GM19025 (cell line): ENCODE data around the gene ELMO1.

Experiments used
- ATAC-seq: cut with Tn5 transposase; IDR thresholded peaks from one replicate; pipeline ENCODE4 v1.9.1; 2021; ENCODE audit warnings: mild to moderate bottlenecking, low read depth, moderate library complexity; ENCODE audit not compliant: unreplicated experiment

The ELMO1 gene

DNA sequence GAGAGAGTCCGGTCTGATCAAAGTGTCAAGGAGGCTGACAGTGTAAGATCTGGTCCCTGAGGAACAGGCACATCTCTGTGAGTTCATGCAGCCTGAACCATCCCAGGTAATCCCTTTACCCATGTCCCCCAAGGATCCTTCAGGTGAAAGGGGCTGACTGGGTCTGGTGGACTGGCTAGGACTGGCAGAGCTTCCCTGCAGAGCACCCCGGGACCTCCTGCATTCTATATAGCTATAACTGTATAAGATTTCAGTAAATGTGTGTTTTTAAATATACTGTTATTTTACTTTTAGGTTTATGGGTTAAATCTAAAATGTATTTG, 246.8 kb downstream of the ELMO1 start:
- ATAC-seq = no peak

DNA sequence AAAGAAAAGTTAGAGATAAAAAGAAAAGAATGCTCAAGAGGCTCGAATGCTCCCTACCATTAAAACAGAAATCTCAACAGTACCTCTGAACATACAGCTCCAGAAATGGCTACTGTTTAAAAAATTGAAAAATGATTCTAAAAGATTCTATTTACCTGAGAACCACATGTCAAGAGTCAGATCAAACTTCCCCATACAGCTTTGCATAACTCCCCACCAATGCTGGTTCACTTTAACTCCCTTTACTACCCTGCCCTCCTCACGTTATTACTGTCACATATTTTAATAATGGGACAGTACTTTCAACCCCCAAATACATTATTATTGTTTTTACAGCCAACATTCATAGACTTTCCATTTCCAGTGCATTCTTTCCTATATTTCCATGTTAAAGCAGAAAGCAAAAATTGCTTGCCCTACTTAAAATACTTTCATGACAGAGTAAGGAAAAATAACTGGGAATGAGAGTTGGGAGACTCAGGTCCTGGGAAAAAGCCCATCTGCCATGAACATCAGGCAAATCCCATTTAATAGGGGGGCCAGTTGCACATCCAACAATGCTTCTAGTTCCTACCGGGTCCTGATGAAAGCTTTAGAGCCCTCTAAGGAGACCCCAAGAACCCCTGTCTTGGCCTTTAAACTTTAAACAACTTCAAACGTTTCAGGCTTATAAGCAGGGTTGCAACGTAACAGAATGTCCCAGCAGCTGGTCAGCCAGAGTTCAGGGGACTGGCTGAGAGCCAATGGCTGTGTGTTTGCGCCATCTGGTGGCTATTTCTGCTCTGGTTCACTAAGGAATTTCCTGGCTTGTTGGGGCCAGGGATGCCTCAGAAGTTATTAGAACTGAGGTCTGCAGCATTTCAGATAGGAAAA, 247.4 kb downstream of the ELMO1 start:
- ATAC-seq = no peak

DNA sequence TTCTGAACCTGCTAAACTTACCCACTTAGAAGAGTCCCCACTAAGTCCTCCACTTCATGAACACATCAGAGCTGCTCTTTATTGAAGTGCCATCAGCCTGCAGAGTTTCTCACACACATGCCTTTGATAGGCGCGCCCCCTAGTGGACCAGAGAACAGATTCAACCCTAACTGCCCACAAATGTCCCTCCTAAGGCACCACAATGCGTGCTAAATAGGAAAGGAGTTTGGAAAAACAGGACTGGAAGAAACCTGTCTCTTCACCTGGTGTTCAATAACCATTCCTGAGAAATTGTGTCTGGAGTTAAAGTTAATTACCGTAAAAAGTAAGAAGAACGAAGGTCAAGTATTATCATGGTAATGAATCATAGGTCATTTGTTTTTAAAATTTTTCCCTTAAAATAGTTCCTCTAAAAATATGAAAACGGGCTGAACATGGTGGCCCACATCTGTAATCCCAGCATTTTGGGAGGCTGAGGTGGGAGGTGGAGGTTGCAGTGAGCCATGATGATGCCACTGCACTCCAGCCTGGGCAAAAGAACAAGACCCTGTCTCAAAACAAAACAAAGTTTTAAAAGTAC, 249.7 kb downstream of the ELMO1 start:
- ATAC-seq = no peak

DNA sequence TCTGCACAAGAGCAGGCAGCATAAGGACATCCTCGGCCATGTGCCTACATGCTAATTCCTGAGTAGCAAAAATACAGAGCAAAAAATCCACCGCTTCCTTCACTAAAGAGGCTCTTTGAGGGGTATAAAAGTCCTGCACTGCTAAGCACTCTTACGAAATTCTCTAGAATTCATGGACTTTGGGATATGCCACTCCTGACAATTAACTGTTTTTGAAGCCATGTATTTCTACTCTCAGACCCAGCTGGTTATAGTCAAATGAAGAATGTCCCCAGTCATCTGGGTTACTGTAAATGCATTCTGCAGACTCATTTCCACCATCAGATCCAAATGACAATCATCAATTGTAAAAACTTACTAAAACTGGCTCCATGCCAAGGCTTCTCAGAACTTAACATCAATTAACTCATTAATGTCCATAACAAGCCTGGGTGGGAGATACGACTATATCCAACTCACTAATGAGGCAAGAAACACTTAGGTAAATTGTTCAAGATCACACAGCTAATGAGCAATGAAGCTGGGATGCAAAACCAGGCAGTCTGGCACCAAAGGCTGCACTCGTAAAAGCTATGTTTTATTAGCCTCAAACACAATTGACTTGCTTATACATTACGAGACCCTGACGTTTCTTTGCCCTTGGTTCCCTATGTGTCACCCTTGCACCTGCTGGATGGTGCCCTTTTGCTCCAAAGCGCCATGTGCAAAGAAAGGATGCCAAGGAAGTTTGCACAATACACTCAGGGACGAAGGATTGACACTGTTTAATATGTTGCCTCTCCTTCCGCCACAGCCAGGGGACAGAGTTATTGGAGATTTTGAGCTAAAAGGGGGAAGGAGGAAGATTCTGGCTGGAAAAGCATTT, 250.4 kb downstream of the ELMO1 start:
- ATAC-seq = no peak

DNA sequence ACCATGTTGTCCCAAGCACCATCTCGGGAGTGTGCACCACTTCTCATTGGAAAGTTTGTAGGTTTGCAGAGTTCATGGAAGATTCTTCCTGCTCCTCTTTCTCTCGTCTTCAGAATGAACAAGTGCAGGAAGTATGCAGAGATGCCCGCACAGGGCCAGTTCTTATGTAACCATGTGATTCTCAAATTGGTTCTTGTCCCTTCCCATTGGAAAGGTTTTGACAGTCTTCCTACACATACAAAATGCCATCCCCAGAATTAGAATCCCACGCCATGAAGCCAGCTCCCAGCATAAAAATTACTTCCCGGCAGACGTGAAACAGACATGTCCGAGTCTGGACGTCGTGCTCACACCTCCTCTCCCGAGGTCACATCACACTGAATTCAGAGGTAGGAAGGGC, 251.6 kb downstream of the ELMO1 start:
- no peak for ATAC-seq

DNA sequence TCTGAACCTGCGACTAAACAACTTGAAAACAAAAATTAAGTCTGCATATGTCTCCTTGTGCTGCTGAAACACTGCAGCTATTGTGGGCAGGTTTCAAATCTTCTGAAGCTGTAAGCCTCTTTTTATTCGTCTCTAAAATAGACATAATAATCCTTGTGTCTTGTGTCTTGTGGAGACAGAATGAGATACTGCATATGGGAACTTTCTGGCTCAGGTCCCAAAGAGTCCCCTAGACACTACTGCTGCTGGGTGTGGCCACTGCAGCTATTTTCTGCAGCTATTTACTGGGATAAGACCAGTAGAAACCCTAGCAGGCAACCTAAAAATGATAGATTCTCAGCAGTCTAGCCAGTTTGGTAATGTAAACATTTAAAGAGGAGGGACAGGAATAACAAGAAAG, 252.0 kb downstream of the ELMO1 start:
- no peak for ATAC-seq

DNA sequence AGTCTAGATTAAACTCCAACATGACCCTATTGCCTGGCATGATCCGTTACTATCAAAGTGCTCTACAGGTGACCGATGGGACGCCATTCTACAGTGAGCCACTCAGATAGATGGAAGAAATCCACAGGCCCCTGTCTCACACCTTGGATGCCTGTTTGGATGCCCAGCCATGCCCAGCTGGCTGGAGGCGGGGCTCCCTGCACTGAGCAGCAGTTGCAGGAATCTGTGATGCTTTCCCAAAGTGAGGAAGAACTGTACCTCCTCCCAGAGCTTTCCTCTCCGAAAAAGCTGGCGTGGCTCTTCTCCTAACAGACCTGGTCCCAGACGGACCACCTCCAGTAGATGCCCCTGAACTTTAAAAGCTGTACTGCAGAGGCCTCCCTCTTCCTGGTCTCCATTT, 253.3 kb downstream of the ELMO1 start:
- ATAC-seq = no peak

DNA sequence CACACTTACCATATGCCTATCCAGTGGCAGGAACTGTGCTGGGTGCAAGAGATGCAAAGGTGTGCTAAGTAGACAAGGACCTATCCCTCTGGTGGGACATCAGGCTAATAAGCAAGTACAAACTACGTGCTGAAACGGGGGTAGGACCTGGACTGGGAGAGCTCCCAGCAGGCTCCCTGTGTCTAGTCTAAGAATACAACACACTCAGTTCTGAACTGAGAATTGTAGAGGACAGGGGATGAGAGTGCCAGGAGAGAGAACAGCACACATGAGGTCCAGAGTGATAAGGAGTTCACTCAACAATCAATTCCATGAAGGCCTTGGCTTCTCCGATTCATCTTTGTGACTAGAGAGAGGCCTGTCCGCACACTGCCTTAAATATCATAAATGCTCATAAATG, 253.7 kb downstream of the ELMO1 start:
- no peak for ATAC-seq

DNA sequence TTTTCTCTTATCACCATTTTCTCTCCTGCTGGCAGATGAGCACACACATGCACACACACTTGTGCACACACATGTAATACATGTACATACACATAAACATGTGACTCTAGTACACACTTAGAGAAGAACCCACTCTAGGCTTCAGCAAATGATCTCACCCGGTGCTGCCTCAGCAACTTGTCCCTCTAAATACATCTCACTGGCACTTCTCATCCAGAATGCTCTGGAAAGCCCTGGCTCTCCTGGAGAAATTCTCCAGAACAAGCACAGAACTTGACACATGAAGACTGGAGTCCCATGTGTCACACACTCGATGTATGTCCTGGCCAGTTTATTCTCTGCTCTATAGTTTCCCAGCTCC, 254.9 kb downstream of the ELMO1 start:
- ATAC-seq = no peak

DNA sequence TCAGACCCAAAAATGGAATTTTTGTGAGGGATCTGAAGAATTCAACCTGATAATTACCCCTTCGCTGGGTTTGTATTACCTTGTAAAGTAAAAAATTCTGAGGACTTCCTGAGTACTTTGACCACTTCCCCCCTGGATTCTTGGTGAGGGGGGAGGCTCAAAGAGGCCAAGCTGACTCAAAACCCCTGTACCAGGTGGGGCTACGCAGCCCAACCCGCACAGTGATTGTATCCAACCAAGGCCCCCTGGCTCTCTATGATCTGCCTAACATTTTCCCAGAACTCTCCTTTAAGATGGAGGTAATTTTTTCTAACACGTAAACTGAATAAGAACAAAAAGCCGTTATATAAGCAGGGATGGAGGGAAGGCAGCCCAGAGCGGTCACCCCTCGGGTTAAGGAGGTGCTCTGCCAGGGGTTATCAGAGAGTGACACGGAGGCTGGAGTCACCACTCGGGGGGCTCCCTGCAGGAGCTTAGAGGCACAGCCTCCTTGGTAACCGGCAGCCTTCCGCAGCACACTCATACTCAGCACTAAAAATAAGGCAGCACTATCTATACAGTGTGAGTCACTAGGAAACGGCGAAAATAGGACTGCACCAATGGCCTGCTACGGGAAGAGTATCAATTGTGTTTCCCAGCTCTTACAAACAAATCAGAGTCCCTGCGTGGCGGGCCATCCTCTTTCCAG, 255.4 kb downstream of the ELMO1 start:
- no peak for ATAC-seq

DNA sequence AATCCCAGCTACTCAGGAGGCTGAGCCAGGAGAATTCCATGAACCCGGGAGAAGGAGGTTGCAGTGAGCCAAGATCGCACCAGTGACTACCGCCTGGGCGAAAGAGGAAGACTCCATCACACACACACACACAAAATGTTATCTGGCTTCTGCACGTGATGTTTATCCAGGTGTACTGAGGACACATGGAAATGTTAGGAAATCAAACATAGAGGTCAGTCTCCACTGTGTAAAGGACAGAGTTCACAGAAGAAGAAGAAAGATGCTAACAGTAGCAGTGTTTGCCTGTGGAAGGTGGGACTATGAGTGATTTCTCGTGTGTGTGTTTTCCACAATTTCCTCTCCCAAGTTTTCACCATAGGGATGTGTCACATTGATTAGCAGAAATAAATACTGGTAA, 256.9 kb downstream of the ELMO1 start:
- ATAC-seq = no peak

DNA sequence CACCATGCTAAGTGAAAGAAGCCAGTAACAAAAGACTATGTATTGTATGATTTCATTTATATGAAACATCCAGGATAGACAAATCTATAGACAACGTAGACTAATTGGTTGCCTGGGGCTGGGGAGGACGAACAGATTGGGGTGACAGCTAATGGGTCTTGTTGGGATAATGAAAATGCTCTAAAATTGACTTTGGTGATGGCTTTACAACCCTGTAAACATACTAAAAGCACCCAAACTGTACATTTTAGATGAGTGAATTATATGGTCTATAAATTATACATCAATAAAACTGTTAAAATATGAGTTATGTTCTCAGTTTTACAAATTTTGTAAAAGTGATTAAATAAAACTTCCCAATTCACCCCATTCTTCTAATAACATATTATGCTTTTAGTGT, 261.5 kb downstream of the ELMO1 start:
- ATAC-seq = no peak

DNA sequence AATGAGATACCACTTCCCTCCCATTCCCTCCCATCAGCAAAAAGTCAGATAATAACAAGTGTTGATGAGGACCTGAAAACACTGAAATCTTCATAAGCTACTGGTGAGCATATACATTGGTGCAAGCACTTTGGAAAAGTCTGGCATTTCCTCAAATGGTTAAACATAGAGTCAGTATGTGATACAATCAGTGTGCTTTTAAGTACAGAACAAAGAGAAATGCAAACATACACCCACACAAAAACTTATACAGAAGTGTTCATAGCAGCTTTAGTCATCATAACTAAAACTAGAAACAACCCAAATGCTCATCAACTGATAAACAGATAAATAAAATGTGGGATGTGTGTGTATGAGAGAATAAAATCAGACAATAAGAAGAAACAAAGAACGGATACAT, 261.9 kb downstream of the ELMO1 start:
- no peak for ATAC-seq

DNA sequence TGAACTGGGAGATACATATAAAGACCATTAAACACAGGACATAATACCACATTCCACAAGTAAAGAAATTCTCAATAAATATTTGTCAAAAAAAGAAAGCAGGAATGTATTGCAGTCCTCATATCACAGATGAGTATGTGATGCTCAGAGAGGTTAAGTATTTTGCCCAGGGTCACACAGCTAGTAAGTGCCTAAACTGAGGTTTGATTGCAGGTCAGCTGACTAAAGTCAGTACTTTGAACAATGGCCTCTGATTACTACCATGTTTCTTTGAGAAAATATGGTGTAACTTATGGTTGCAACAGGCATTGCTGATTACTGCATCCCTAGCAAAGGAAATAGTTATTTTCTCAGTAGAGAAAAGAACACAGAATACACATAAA, 267.1 kb downstream of the ELMO1 start:
- ATAC-seq = no peak

DNA sequence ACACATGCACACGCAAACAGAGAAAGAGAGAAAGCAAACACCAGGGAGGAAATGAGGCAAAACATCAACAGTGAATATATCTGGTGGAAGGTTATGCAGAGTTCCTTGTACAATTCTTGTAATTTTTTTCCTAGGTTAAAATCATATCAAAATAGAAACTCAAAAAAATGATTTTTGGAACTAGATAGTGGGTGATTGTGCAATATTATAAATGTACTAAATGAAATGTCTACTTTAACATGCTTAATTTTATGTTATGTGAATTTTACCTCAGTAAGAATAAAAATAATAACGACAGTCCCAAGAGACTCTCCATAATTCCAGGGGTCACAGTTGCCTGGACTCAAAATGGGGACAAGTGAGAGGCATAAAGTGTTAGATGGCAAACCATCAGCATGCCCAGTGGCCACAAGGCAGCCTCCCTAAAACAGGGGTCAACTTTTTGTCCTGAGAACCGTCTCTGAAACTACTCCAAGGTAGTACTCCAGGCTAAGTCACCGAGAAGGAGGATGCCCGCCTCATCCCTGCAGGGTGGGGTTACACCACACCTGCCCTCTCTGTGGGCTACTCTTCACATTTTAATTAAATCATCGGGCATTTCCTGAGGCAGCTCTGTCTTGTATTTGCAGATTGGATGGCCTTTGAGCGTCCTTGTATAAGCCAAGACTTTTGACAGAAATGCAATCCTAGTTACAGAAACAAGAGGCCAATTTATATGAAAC, 267.7 kb downstream of the ELMO1 start:
- no peak for ATAC-seq

DNA sequence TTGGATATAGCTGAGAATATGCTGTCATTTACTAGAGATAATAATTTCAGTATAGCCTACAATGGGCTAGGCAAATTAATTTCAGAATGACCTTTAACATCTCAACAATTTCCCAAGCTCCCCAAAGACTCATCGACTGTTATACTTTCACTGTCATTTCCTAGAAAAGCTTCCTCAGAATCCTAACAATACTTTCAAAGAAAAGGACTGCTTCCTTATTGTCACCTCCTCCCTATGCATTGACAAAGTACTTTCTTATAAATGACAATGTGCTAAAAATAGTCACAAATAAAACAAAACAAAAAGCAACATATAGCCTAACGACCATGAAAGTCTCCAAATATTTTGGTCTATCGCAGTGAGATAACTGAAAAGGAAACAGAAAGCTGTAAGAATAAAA, 272.6 kb downstream of the ELMO1 start:
- no peak for ATAC-seq

DNA sequence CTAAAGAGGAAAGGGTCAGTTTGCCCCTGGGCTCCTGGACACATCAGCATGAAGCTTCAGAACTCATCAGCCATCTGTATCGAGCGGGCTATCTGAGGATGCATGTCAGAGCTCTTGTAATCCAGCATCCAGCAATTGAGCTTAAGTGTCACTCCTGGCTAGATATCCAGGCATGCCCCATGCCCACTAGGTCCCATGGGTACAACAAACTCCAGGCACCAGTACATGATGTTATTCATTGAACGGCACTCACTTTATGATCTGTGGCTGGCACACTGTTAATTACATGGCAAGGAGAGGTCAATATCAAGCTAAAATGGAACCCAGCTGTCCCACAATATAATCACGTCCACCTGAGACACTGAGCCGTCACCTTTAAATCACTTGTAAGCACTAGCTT, 274.2 kb downstream of the ELMO1 start:
- no peak for ATAC-seq

DNA sequence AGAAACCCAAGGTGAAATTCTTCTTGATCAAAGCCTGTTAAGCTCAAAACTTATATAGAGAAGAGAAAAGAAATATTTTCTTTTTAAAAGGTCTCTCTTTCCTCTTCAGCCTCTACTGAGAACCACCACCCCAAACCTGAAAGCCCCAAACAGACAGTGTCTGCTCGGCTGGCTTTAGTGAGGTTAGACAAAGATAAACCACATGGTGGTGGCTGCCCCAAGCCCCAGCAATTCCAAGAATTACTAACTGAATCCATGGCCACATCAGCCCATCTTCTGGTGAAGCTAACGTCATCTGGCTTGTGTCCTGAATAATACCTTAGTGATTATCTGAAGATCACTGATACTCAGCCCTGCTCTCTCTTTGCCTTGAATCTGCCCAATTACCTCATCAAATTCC, 275.0 kb downstream of the ELMO1 start:
- no peak for ATAC-seq

DNA sequence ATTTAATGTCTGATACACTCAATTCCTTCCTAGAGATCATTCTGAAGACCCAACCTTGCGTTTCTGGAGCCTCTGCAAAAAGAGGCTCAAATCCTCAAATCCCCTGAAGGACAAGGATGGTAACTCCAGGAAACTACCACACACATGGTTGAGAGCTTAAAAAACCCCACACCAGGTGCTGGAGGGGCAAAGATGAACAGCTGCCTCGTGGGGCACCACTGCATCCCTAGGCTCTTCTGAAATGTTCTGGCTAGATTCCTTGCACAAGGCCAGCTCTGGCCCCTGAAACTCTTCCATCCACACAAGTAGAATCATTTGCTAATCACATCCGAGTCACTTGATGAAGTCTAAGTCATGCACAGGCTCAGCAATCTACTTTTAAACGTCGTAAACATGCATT, 286.6 kb downstream of the ELMO1 start:
- ATAC-seq = no peak

DNA sequence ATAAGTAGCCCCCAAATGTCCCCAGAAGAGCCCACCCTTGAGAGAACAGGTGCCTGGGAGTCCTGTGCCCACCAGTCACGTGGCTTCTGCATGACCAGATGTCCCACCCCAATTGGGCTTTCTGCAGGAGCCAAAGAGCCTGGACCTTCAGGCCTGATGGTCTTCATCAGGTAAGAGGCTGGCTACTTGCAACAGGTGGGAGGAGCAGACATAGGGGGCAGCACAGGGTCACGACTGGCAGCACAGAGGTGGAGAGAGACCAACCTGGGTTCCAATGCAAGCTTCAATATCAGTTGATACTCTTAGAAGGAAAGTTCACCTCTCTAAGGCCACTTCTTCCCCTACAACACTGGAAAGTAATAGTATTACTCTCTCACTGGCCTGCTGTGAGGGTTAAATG, 288.0 kb downstream of the ELMO1 start:
- no peak for ATAC-seq

DNA sequence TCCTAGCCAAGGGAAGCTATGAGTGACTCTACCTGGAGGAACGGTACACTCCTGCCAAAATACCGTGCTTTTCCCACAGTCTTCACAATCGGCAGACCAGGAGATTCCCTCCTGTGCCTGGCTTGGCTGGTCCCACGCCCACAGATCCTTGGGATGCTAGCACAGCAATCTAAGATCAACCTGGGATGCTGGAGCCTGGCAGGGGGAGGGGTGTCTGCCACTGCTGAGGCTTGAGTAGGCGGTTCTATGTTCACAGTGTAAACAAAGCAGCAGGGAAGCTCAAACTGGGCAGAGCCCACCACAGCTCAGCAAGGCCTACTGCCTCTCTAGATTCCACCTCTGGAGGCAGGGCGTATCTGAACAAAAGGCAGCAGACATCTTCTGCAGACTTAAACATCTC, 295.3 kb downstream of the ELMO1 start:
- ATAC-seq = no peak
